Posterior vena cava (tissue), 2 donors: ENCODE measurements around the gene FRMD4B. TPM values are rescaled to one million over a fixed set of nuclear protein-coding genes. Genes with fewer than 3 reads are reported as not detected.

Experiments
- DNase-seq: peaks from one replicate; pipeline ENCODE4 v3.0.0-alpha.2; 2020; ENCODE audit warnings: low spot score
- intact Hi-C, 2 donors: fragments of 100-400 bp; cut with DNase I; formaldehyde crosslinking; loops; one replicate each; pipeline versions ENCODE4 v1.14.1 to v1.14.2; 2022 to 2023
- long read RNA-seq, 2 donors: library from polyadenylated mRNA; unstranded; transcript quantifications; one replicate each; pipeline ENCODE4 v2.0.0, GENCODE V29; 2020 to 2021
- total RNA-seq, 2 donors: library from RNA; stranded (reverse); fragmentation: NEBNext Ultra II Directional; extraction: Animal tissue kit (Norgen Biotek cat#: 25700); gene quantifications; one replicate each; pipeline ENCODE4 v1.2.1, GENCODE V29; 2021
- donor health status: DM: yes; HTN: yes; CAD: no.
- donor health status: DM: yes; HTN: yes; CAD: no.

Gene FRMD4B
- 10 to 100 TPM; 21.5 to 34.9 TPM for total RNA-seq
- long read RNA-seq, donor 1, partial matches to known transcripts = 2 of 9 reads
- long read RNA-seq, donor 1, other reads (novel, unspliced or antisense) = 7 of 9 reads
- long read RNA-seq, donor 2, partial matches to known transcripts = 3 of 8 reads
- long read RNA-seq, donor 2, other reads (novel, unspliced or antisense) = 5 of 8 reads

DNA sequence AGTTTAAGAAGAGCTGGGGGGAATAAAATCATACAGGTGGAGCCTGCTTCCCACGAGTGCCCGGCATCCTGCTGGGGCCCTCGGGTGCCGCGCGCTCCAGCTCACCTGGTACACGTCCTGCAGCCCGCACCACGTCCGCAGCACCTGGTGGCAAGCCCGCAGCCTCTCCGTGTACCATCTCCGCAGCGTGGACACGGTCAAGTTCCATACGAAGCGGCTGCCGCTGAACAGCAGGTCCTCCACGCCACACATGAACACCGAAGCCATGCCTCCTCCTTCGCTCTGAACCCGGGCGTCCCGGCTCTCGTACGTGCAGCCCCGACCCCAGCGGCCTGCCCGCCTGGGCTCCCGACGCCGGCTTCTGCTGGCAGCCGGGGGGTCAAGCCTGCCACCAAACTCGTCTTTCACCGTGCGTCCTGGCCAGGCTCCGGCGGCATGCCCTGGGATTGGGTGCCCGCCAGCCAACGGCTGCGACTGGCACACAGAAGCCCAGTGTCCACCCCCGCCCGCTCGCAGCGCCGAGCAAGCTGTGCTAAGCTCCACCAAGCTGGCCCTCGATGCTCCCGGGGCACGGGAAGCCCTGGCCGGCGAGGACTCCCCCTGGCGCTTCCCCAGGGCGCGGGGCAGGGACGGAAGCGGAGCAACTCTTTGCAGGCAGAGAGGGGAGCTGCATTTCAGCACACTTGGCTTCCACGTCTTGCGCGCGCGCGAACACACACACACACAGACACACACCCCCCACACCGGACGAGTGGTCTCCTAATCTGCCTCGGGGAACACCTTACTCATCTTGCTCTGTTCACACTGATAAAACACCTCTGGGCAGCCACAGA lies at the start of gene FRMD4B:
FRMD4B (minus strand) TSS at position 366 of the 833 bp plus-strand sequence; CDS start at position 267, 99 bp downstream.
- intact Hi-C loops = no loop called here

DNA sequence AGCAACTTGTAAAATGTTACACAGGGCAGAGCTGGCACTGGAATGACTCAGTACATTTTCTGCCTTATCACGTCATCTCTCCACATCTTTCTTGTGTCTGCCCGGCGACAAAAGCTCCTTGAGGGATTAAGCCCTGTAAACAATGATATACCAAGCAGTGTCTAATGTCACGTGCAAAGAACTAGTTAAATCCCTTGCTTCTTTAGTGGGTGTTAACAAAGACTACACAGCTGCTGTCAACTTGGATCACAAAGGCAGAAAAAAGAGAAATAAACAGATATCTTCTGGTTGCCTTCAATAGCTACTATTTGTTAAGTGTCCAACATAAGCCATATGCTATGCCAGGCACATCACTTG lies 48.1 kb upstream of the FRMD4B start:
- intact Hi-C loops = loop anchor here in 1 of 2 donors (5.0 kb wide), 1 partner anchor 1538 kb away; no protein-coding TSS in a partner anchor
- no peak for DNase-seq

More for the DNA sequence above, at the start of gene FRMD4B:
- peak; percentile 93 for DNase-seq

DNA sequence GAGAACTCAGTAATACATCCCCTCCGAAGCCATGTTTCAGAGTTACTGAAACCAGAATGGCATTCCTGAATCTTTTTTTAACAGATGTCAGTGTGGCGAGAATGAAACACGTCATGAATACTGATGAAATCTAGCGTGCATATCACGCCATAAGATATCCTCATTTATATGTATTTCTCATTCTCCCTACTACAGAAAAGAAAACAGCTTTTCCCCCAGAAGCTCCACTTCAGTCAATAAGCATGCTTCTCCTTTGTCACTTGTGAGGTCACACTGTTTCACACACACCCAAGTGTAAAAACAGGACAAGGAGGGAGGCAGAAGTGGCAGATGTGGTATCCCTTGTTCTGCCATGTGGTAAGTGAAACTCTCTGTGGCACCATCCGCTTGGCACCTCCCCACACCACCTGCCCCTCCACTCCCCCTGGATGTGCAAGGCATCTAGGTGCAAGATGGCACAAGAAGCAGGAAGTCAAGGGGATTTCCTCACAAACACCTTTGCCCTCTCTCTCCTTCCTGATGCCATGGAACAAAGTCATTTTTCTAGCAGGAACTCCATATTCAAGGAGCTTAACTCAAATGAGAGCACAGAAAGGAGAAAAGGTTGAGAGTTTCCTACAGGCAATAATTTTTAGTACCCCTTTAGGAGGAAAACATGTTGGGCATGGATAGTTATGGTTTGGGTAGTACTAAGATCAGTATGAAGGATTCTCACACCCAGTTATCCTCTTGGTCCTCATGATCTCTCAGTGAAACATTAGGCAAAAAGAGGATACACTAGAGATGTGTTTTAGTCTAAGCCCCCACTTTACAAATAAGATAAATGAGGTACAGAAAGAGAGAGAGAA lies 47.5 kb upstream of the FRMD4B start:
- intact Hi-C loops = loop anchor here in 1 of 2 donors (5.0 kb wide), 1 partner anchor 1539 kb away; no protein-coding TSS in a partner anchor
- DNase-seq = no peak

DNA sequence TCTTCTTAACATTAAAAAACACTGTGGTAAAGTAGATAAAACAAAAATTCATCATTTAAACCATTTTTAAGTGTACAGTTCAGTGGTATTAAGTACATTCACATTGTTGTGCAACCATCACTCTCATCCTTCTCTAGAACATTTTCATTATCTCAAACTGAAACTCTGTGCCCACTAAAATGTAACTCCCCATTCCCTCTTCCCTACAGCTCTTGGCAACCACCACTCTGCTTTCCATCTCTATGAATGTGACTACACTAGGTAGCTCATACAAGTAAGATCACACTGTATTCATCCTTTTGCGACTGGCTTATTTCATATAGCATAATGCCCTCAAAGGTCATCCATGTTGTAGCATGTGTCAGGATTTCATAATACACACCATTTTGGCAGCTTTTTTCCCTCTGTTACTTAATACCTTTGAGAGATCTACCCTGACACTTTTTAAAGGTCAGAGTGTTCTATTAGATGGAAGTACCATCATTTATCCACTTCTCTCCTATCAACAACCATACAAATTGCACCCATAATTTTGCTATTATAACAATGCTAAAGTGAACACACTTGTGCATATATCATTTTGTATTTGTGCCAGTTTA lies 42.9 kb upstream of the FRMD4B start:
- intact Hi-C loops = no loop called here

DNA sequence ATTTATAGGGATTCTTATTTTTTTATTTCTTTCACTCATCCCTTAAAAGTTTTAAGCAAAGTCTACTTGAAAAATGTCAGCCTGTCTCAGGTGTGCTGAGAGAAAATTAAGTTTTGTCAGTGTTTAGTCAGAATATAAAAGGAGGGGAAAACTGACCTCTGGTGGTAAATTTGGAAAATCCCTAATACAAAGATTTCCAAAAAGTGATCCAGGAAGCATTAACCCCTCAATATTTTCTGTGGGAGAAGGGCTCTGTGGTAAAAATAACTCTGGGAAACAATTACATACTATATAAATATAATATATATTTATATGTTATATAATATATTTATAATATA lies 41.0 kb upstream of the FRMD4B start:
- intact Hi-C loops = no loop called here
- DNase-seq = no peak

More for the DNA sequence above, 42.9 kb upstream of the FRMD4B start:
- no peak for DNase-seq

DNA sequence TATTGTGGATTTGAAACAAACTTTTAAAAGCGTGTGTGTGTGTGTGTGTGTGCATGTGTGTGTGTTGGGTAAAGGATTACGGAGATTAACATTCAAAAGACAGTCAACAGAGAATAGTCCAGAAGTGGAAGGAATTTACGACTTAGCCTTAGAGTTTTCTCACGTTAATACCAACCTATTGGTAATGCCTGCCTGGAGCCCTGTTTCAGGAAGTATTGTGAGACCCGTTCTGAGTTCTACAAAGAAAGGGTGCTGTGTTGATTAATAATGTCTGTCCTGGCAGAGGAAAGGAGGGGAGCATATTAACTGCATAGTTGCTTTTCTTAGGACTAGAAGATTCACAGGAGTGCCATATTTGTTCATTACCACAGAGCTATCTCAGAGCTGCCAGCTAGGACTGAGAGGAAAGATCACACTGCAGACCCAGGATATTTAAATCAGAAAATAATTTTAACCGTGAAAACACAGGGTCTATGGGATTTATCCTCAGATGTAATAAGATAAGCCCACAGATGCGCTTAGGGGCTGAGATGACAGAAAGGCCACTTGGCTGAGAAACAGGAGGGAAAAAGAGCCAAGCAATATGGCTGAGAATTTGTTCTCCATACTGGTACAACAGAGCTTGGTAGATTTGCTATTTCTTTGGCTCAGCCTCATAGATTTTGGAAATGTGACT lies 40.5 kb upstream of the FRMD4B start:
- intact Hi-C loops = no loop called here
- DNase-seq = no peak

DNA sequence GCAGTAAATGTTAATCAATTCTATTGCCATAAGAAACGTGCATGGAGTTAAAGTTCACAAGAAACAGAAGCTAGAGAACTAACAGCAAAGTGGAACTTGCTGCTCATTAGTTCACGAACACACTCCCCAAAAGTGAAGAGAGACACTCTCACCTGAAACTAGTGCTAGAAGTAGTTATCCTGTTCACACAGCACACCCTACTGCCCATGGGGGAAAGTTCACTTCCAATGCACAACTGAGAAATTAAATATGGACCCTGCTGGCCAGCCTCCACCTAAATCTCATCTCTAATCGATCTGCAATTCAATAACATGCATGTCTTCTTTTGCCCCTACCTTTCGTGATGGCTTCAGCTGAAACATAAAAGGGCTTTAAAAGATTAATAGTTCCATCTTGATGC lies 39.4 kb upstream of the FRMD4B start:
- intact Hi-C loops = no loop called here
- no peak for DNase-seq

DNA sequence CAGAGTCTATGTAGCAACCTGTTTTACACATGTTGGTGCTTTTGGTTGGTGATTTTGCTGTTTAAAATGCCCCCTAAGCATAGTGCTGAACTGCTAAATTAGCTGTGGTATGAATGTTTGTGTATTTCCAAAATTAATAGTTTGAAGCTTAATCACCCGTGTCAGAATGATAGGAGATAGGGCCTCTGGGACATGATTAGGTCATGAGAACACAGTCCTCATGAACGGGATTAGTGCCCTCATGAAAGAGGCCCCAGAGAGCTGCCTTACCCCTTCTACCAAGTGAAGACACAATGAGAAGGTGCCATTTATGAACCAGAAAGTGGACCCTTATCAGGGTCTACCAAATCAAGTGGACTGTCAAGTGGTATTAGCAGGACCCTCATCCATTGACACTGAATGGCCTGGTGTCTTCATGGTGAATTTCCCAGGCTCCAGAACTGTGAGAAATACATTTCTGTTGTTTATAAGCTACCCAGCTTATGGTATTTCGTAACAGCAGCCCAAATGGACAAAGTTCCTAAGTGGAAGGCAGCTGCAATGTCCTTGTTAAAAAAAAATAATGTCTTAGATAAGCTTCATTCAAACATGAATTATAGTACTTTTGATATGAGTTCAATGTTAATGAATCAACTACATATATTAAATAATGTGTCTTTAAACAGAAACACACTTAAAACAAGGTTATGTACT lies 37.7 kb upstream of the FRMD4B start:
- DNase-seq = no peak
- intact Hi-C loops = no loop called here

DNA sequence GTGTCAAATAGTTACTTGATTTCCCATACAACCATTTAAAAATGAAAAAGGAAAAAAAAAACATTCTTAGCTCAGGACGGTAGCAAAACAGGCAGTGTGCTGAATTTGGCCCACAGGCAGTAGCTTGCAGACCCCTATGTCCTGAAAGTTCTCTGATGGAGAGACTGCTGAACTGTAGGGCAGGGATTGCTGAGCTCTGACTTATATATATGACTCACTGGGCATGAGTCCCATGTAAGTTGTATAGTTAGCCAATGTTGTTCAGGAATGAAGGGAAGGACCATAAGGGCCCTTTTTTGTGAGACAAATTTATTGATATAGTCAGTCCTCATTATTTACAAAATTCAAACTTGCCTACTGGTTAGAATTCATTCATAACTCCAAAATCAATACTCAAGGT lies 36.9 kb upstream of the FRMD4B start:
- intact Hi-C loops = loop anchor here in 1 of 2 donors (1.0 kb wide), 1 partner anchor 21 kb away; no protein-coding TSS in a partner anchor
- no peak for DNase-seq

DNA sequence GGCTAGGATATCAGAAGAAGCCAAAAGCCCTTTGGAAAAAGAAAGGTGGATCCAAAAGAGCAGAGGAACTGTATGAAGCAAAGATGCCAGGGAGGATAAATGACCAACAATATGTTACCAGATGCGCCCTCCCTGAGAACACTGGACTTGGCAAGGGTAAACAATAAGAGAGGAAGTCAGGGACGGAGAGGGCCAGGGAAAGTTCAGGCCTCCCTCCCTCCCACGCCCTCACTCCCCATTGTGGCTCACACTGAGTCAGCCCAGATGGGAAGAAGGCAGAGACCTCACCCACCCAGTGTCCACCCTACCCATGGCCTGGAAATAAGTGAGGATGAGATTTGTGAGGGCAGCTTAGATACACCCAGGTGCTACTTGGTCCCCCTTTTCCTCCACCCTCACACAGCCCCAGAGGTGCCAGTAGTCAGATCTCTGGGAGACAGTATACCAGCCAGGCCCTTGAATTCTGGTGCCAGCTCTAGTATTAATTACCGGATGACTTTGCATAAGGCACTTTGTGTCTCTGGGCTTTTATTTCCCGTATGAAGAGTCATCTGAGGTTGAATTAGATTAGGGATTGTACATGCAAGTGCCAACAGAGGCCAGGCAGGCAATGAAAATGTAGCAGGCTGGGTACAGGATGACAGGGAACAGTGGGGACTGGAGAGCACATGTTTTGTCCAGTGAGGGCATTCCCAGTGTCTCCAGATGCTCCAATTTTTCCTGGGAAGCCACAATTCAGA lies 35.1 kb upstream of the FRMD4B start:
- DNase-seq = peak; percentile 86

DNA sequence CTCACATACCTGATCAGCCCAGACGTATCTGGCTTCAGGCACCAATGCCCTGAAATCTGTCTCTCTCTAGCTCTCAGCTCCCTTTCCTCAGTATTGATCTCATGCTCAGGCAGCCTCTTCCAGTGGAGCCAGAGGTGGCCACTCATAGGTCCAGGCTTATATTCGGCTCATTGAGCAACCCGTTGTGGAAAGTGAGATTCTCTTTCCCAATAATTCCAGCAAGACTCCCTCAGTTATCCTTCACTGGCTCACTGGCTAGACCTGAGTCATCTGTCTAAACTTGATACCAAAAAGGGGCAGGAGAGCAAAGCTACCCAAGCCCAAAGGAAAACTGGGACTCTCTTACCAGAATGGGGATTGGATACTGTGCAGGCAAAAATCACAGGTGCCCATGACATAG lies 33.4 kb upstream of the FRMD4B start:
- no peak for DNase-seq
- intact Hi-C loops = no loop called here

More for the DNA sequence above, 35.1 kb upstream of the FRMD4B start:
- intact Hi-C loops = no loop called here

DNA sequence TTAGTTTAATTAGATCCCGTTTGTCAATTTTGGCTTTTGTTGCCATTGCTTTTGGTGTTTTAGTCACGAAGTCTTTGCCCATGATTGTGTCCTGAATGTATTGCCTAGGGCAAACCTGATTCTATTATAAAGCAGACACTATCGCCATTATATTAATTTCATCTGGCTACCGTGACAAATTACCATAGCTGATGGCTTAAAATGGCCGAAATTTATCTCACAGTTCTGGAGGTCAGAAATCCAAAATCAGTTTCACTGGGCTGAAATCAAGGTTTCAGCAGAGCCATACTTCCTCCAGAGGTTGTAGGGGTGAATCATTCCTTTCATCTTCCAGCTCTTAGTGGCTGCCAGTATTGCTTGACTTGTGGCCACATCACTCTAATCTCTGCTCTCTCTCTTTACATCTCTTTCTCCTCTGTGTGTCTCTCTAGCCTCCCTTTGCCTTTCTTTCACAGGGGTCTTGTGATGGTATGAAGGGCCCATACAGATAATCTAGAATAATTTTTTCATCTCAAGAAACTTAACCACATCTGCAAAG lies 31.7 kb upstream of the FRMD4B start:
- intact Hi-C loops = no loop called here
- DNase-seq = no peak

DNA sequence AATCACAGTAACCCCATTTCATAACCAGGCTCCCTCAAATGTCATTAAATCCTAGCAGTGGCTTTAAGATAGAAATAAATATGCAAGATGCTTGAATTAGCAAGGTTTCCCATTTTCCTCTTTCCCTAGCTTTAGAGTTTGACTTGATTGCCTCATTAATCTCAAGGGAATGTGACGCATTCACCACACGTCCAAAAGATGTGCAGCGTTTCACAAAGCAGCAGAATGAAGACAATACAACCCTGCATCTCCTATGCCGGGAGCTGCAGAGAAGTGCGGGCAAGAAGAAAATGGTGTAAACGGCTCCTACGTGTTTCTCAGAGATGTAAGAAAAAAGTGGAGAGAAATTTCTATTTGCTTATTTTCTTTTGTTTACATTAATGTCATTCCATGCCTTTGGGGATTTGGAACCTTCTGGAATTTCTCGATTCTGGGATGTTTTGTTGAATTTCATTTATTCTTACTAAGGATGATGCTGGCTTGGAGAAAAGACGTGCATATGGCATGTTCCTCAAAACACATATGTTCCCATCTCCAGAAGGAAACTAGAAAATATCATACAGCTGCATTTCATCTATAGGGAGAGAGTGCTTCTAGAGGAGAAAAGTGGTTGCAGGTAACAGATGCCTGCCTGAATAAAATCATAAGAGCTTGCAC lies 27.8 kb upstream of the FRMD4B start:
- DNase-seq = no peak
- intact Hi-C loops = no loop called here

DNA sequence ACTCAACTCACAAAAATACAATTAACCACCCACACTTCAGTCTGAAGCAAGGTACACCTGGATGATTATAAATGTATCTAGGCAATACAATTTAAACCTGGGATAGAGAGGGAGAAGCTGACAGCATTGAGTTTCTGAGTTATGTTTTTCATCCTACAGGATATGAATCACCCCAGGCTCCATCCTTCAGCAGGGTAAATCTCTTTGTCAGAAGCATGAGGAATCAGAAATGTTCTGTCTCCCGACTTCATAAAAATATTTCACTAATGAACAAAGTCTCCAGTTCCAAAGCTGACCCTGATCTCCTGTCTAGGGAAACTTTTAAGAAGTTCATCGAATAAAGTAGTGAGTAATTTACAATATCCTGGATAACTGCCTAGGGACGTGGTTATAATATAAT lies 25.5 kb upstream of the FRMD4B start:
- intact Hi-C loops = no loop called here
- no peak for DNase-seq

DNA sequence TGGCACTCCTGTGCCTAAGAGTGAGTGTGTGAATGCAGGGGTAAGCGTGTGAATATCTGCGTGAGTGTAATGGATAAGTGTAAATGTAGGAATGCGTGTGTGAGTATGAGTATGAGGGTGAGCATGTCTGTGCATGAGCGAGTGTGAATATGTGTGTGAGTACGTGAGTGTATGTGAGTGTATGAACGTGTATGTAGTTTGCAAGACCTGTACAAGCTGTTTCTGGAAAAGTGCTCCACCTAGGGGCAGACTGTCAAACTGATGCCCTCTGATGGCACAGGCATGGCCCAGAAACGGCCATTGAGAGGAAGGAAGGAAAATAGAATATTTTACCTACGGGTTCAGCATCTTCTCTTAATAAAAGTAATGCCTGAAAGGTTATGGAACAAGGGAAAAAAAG lies 24.4 kb upstream of the FRMD4B start:
- intact Hi-C loops = no loop called here
- DNase-seq = no peak

DNA sequence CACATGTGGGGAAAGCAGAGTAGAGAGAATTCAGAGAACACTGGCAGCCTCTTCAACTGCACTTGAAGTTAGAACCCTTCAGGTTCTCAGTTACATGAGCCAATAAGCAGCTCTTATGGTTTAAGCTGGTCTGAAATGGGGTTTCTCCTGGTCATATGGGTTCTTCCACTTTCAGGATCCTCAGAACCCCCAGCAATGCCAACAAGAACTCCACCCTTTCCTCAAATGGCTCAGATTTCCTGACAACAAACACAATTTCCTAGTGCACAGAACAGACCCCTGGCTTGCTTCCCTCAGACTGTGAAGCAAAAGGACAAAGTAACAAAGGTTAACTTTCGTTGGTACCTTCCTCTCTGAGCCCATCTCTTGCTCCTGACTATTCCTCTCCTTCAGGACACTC lies 23.9 kb upstream of the FRMD4B start:
- no peak for DNase-seq
- intact Hi-C loops = no loop called here

DNA sequence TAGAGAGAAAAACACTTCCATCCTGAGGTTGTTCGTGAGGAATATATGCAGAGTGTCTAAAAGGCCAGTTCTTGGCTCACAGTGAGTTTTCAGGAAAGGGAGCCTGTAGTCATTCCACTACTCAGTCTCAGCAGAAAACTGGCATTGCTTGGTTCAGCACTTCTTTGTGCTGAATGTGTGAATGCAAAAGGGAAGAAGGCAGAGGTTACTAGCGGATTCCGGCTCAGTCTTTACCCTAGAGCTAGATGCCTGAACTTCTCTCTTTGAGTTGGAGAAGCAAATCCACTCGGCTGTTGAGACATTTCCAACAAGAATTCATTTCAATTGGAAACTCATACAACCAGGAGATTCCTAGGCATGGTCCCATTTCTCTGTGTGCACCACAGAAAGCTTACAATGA lies 23.1 kb upstream of the FRMD4B start:
- DNase-seq = no peak
- intact Hi-C loops = no loop called here
